ENCODE results near the gene IRF5. TPM values are rescaled to one million over a fixed set of nuclear protein-coding genes. Genes with fewer than 3 reads are reported as not detected.

Gene IRF5
- total RNA-seq, 1 donor from 2014 or later = 0.56 TPM

- DNase-seq (ENCODE audit: low spot score in 2 of 2, unreplicated experiment in 2 of 2) = no peak
- peaks cover 15% of the 10 kb centered on the region for H3K4me1 Mint-ChIP-seq
- H3K4me3 Mint-ChIP-seq = no peak overlapping the region
- peaks cover 11% of the 10 kb centered on the region for H3K9me3 Mint-ChIP-seq
- H3K36me3 Mint-ChIP-seq = peaks cover 64% of the 10 kb centered on the region
- TF ChIP-seq CTCF (IDR thresholded peaks at IDR 0.05; ENCODE audit: unreplicated experiment) = no peak
- no peaks in the 10 kb centered on the region for H3K27me3 Mint-ChIP-seq (ENCODE audit: low read depth)
- peak overlapping the region; percentile 28 for H3K27ac Mint-ChIP-seq
Measured at GRCh38 chr7:128963327-128963757, 25.6 kb downstream of the IRF5 start.

GRCh38 chr7:128968624-128969023 lies 30.9 kb downstream of the IRF5 start:
- no peaks in the 10 kb centered on the region for H3K27me3 Mint-ChIP-seq (ENCODE audit: low read depth)
- no peak for TF ChIP-seq CTCF (IDR thresholded peaks at IDR 0.05; ENCODE audit: unreplicated experiment)
- peaks cover 52% of the 10 kb centered on the region for H3K36me3 Mint-ChIP-seq

GRCh38 chr7:128974241-128974934 lies 36.7 kb downstream of the IRF5 start:
- DNase-seq (ENCODE audit: low spot score in 2 of 2, unreplicated experiment in 2 of 2) = no peak
- Mint-ChIP-seq H3K27me3 (ENCODE audit: low read depth) (no peaks in the 10 kb centered on the region), H3K4me1 (no peaks in the 10 kb centered on the region), H3K36me3 (peaks cover 52% of the 10 kb centered on the region), H3K9me3 (no peaks in the 10 kb centered on the region), H3K4me3 (no peak overlapping the region), H3K27ac (peak overlapping the region; percentile 64)
- TF ChIP-seq CTCF (IDR thresholded peaks at IDR 0.05; ENCODE audit: unreplicated experiment) = no peak

More at GRCh38 chr7:128968624-128969023, 30.9 kb downstream of the IRF5 start:
- no peak overlapping the region for H3K4me3 Mint-ChIP-seq
- peaks cover 11% of the 10 kb centered on the region for H3K9me3 Mint-ChIP-seq
- H3K4me1 Mint-ChIP-seq = peaks cover 2% of the 10 kb centered on the region
- no peak for DNase-seq (ENCODE audit: low spot score in 2 of 2, unreplicated experiment in 2 of 2)
- no peak overlapping the region for H3K27ac Mint-ChIP-seq

- Mint-ChIP-seq H3K27ac (no peak overlapping the region), H3K36me3 (peaks cover 64% of the 10 kb centered on the region), H3K27me3 (ENCODE audit: low read depth) (no peaks in the 10 kb centered on the region), H3K9me3 (no peaks in the 10 kb centered on the region), H3K4me3 (no peak overlapping the region), H3K4me1 (no peaks in the 10 kb centered on the region)
- no peak for TF ChIP-seq CTCF (IDR thresholded peaks at IDR 0.05; ENCODE audit: unreplicated experiment)
- no peak for DNase-seq (ENCODE audit: low spot score in 2 of 2, unreplicated experiment in 2 of 2)
Measured at GRCh38 chr7:128982105-128982504, 44.4 kb downstream of the IRF5 start.

GRCh38 chr7:128985660-128986059 lies 47.9 kb downstream of the IRF5 start:
- Mint-ChIP-seq H3K4me3 (no peak overlapping the region), H3K36me3 (peaks cover 57% of the 10 kb centered on the region), H3K27me3 (ENCODE audit: low read depth) (no peaks in the 10 kb centered on the region), H3K27ac (no peak overlapping the region), H3K4me1 (no peaks in the 10 kb centered on the region), H3K9me3 (no peaks in the 10 kb centered on the region)
- TF ChIP-seq CTCF (IDR thresholded peaks at IDR 0.05; ENCODE audit: unreplicated experiment) = no peak
- no peak for DNase-seq (ENCODE audit: low spot score in 2 of 2, unreplicated experiment in 2 of 2)
